Endodermal cell (in vitro differentiated cells): ENCODE measurements around the gene TOGARAM1. TPM values are rescaled to one million over a fixed set of nuclear protein-coding genes. Genes with fewer than 3 reads are reported as not detected.

Experiments
- DNase-seq: peaks from one replicate; pipeline ENCODE4 v3.0.0-alpha.2; 2017
- H3K27ac ChIP-seq: 2 replicates; pipeline ENCODE4 v1.5.1; 2013; ENCODE audit warnings: mild to moderate bottlenecking, low read depth, low read length, moderate library complexity
- H3K27me3 ChIP-seq: 2 replicates; pipeline ENCODE4 v1.6.1; 2013; ENCODE audit warnings: mild to moderate bottlenecking, low read length, moderate library complexity; ENCODE audit not compliant: insufficient read depth, control insufficient read depth, poor library complexity, severe bottlenecking
- H3K36me3 ChIP-seq: 2 replicates; pipeline ENCODE4 v1.7.0; 2013; ENCODE audit warnings: mild to moderate bottlenecking, low read length, moderate library complexity; ENCODE audit not compliant: control insufficient read depth, insufficient read depth
- H3K4me1 ChIP-seq: one replicate; pipeline ENCODE4 v1.7.0; 2013; ENCODE audit warnings: low read length; ENCODE audit not compliant: control insufficient read depth, insufficient read depth
- H3K4me3 ChIP-seq: 2 replicates; pipeline ENCODE4 v1.5.1; 2013; ENCODE audit warnings: mild to moderate bottlenecking, low read length, moderate library complexity
- H3K9ac ChIP-seq: 2 replicates; pipeline ENCODE4 v1.6.1; 2013; ENCODE audit warnings: mild to moderate bottlenecking, low read length, moderate library complexity; ENCODE audit not compliant: poor library complexity, severe bottlenecking; ENCODE audit errors: extremely low read depth
- H3K9me3 ChIP-seq: 2 replicates; pipeline ENCODE4 v1.6.1; 2013; ENCODE audit warnings: mild to moderate bottlenecking, low read length, moderate library complexity; ENCODE audit not compliant: control insufficient read depth
- H3K27ac Mint-ChIP-seq: 2 replicates; pipeline ENCODE4 v1.8.0; 2020; ENCODE audit warnings: mixed read lengths
- H3K27me3 Mint-ChIP-seq: 2 replicates; pipeline ENCODE4 v1.8.0; 2021; ENCODE audit warnings: mild to moderate bottlenecking, mixed read lengths; ENCODE audit not compliant: insufficient read depth
- H3K36me3 Mint-ChIP-seq: 2 replicates; pipeline ENCODE4 v1.8.0; 2020; ENCODE audit warnings: low read depth, mixed read lengths
- H3K4me1 Mint-ChIP-seq: 2 replicates; pipeline ENCODE4 v1.8.0; 2020; ENCODE audit warnings: mixed read lengths
- H3K4me3 Mint-ChIP-seq: 2 replicates; pipeline ENCODE4 v1.8.0; 2020; ENCODE audit warnings: mild to moderate bottlenecking, moderate library complexity, mixed read lengths
- H3K9me3 Mint-ChIP-seq: 2 replicates; pipeline ENCODE4 v1.8.0; 2020; ENCODE audit warnings: mild to moderate bottlenecking, mixed read lengths
- CTCF ChIP-seq: fragments of 200-600 bp; sonication (generic); conservative IDR thresholded peaks from 2 replicates; pipeline ENCODE4 v1.5.0; 2021; ENCODE audit warnings: antibody characterized with exemption, mild to moderate bottlenecking
- WGBS, 2 experiments: methylation state at CpG; one replicate each; pipeline versions ENCODE4 v1.1.5 to v1.1.7; 2013; ENCODE audit warnings: missing lambda C conversion rate in 2 of 2, mixed read lengths in 1 of 2; ENCODE audit not compliant: insufficient coverage in 1 of 2, insufficient read length in 1 of 2; 5-methylcytosine and 5-hydroxymethylcytosine counted together
- total RNA-seq, 2 donors: library from RNA; stranded (reverse); fragmentation: NEBNext Ultra II Directional in 1 of 2; extraction: Animal tissue kit (Norgen Biotek cat#: 25700) in 1 of 2; gene quantifications; 2 replicates in 1 of 2; 3 replicates in 1 of 2; pipeline ENCODE4 v1.2.1, GENCODE V29; 2021

The TOGARAM1 gene
- total RNA-seq, 2 donors from 2014 or later: 12.3 to 13.7 TPM

- TF ChIP-seq CTCF: no peak
- no peaks in the 10 kb centered on the region for H3K27me3 ChIP-seq
- WGBS, 2 experiments: 93 to 100% methylated on average over 1 to 2 of the region's 2 CpGs
- Mint-ChIP-seq H3K4me1 (peaks cover 29% of the 10 kb centered on the region), H3K9me3 (peaks cover 23% of the 10 kb centered on the region), H3K27ac (peak overlapping the region; percentile 37), H3K27me3 (no peaks in the 10 kb centered on the region), H3K36me3 (peaks cover 11% of the 10 kb centered on the region), H3K4me3 (no peak overlapping the region)
- peaks cover 17% of the 10 kb centered on the region for H3K9me3 ChIP-seq
- H3K4me3 ChIP-seq: no peak overlapping the region
- H3K36me3 ChIP-seq: no peaks in the 10 kb centered on the region
- H3K4me1 ChIP-seq: no peaks in the 10 kb centered on the region
- no peak overlapping the region for H3K9ac ChIP-seq
- no peak for DNase-seq
- H3K27ac ChIP-seq: no peak overlapping the region
Observed at GRCh38 chr14:45082420-45082819, 120.4 kb downstream of the TOGARAM1 start.

- Histone ChIP-seq H3K9me3 (peaks cover 17% of the 10 kb centered on the region), H3K4me3 (peak overlapping the region; percentile 77), H3K4me1 (no peaks in the 10 kb centered on the region), H3K36me3 (peaks cover under 1% of the 10 kb centered on the region), H3K9ac (no peak overlapping the region), H3K27me3 (no peaks in the 10 kb centered on the region), H3K27ac (no peak overlapping the region)
- H3K27ac Mint-ChIP-seq: peak overlapping the region; percentile 86
- H3K9me3 Mint-ChIP-seq: peaks cover 23% of the 10 kb centered on the region
- H3K4me1 Mint-ChIP-seq: peaks cover 35% of the 10 kb centered on the region
- TF ChIP-seq CTCF: no peak
- H3K36me3 Mint-ChIP-seq: peaks cover 11% of the 10 kb centered on the region
- peak overlapping the region; percentile 98 for H3K4me3 Mint-ChIP-seq
- no peaks in the 10 kb centered on the region for H3K27me3 Mint-ChIP-seq
- DNase-seq: no peak
- WGBS, 2 experiments: 9 to 40% methylated on average over 2 to 10 of the region's 10 CpGs
Observed at GRCh38 chr14:45083617-45083975, 121.6 kb downstream of the TOGARAM1 start.

- H3K27me3 Mint-ChIP-seq: no peaks in the 10 kb centered on the region
- H3K4me3 Mint-ChIP-seq: peak within 1 kb of the TSS; percentile 98
- TF ChIP-seq CTCF: no peak
- H3K27ac Mint-ChIP-seq: peak within 1 kb of the TSS; percentile 97
- peak within 1 kb of the TSS; percentile 63 for H3K27ac ChIP-seq
- peaks cover 40% of the 10 kb centered on the region for H3K4me1 Mint-ChIP-seq
- no peaks in the 10 kb centered on the region for H3K27me3 ChIP-seq
- no peaks in the 10 kb centered on the region for H3K4me1 ChIP-seq
- DNase-seq: peak; percentile 98
- H3K9ac ChIP-seq: peak within 1 kb of the TSS; percentile 87
- 0% methylated on average over 7 to 49 of the region's 49 CpGs for WGBS, 2 experiments
- H3K4me3 ChIP-seq: peak within 1 kb of the TSS; percentile 98
- H3K9me3 Mint-ChIP-seq: peaks cover 23% of the 10 kb centered on the region
- H3K36me3 ChIP-seq: peaks cover 3% of the 10 kb centered on the region
- peaks cover 17% of the 10 kb centered on the region for H3K9me3 ChIP-seq
- peaks cover 11% of the 10 kb centered on the region for H3K36me3 Mint-ChIP-seq
Observed at GRCh38 chr14:45083976-45084722, 122.2 kb downstream of the TOGARAM1 start, which contains the start of gene PRPF39. PRPF39 (plus strand) TSS chr14:45084116; CDS start chr14:45095240, 11,124 bp downstream.
